GM12872 (cell line): ENCODE data around the gene RILP.

ENCODE experiments used
- TF ChIP-seq, protein P1 (sequence below): IDR thresholded peaks from 3 replicates; pipeline ENCODE4 v1.5.1; 2011; ENCODE audit warnings: low read depth, mild to moderate bottlenecking, low read length, moderate library complexity; ENCODE audit not compliant: insufficient read depth

RILP gene

DNA sequence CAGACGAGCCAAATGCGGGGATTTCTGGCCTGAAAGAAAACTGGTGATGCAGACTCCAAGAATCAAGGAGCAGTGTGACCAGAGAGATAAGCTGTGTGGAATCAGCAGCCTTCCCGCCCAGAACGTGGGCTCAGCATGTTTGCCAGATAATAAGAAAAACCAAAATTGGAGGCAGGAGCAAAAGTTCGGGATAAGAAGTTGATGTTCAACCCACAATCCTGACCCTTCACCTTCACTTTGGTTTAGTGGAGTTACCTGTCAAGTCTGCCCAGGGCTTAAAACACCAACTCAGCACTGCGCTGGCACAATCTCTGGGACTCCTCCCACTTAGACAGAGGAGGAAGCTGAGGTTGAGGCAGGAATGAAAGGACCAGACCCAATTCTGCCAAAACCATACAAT lies 24.1 kb downstream of the RILP start:
- TF ChIP-seq, protein P1, sequence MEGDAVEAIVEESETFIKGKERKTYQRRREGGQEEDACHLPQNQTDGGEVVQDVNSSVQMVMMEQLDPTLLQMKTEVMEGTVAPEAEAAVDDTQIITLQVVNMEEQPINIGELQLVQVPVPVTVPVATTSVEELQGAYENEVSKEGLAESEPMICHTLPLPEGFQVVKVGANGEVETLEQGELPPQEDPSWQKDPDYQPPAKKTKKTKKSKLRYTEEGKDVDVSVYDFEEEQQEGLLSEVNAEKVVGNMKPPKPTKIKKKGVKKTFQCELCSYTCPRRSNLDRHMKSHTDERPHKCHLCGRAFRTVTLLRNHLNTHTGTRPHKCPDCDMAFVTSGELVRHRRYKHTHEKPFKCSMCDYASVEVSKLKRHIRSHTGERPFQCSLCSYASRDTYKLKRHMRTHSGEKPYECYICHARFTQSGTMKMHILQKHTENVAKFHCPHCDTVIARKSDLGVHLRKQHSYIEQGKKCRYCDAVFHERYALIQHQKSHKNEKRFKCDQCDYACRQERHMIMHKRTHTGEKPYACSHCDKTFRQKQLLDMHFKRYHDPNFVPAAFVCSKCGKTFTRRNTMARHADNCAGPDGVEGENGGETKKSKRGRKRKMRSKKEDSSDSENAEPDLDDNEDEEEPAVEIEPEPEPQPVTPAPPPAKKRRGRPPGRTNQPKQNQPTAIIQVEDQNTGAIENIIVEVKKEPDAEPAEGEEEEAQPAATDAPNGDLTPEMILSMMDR, result no peak

DNA sequence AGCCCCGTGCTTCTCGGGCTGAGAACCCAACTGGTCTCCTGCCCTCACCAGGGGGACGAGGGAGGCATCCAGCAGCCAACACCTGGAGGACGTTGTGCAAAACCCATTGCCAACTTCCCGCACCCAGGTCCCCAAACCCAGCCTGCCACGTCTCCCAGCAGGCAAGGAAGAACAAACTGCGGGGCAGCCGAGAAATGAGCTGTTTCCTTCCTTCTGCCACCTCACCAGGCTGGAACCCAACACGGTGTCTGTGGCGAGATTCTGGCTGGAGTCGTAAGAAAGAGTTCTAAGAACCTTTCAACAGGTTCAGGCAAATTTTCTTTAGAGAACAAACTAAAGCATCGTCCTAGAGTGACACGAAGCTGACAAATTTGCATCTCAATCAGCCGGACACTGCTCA lies 24.6 kb downstream of the RILP start:
- TF ChIP-seq, protein P1, result no peak

DNA sequence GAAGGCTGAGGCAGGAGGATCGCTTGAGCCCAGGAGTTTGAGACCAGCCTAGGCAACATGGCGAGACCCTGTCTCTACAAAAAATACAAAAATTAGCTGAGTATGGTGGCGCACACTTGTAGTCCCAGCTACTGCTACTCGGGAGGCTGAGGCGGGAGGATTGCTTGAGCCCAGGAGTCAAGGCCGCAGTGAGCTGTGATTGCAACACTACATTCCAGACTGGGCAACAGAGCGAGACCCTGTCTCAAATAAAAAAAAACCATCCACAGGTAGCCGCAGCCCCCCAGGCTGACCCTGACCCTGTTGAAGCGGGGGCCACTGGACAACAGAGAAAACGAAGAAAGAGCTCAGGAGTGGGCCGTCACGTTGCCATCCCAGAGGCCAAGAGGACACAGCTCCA lies 25.0 kb downstream of the RILP start:
- TF ChIP-seq, protein P1, result no peak

DNA sequence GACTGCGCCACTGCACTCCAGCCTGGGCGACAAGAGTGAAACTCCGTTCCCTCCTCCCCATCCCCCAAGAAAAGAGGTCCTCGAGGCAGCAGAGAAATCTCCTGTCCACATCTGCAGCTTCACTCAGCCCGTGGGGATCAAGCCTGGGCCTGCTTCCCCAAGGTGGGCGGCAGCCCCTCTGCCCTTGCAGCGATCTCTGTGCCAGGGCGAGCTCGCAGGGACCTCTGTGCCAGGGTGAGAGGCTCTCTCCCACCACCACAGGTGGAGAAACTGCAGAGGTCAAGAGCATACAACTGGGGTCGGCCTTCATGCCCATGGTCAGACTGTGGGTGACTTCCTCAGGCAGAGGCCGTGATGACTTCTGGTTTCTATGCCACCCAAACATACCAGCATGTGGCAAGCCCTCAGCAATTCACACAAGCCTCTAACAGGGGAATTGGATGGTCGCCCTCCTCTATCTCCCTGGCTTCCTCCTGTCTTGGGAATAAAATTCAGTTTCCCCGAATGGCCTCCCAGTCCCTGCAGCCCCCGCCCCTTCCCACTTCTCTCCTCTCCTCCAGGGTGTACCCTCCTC lies 26.5 kb downstream of the RILP start:
- TF ChIP-seq, protein P1, result no peak

DNA sequence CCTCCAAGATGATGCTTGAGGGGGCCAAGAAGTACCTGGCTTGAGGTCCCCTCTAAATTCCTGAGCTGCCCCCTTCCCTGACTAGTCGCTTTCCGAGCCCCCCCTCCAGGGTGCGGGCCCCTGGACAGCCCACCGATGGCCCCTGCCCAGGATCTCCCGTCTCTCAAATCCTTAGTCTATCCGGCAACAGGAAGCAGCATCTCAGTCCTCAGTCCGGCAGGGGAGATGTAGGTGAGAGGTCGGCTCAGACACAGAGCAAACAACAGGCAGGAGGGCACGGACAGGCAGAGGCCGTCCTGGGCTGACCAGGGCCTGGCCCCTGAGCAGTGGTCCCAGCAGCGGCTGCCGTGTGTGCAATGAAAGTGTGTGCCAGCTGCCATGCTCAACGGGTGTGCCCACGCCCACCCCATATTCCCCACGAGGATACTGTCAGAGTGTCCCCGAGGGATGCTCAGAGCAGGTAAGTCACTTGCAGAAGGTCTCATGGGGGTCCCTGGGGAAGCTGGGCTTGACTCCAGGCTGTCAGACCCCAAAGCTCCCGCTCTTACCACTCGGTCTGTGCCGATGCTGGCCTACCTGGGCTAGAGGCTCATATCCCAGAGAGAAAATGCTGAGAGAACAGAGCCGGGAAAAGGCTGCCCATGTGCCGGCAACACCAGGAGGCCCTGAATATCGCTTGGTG lies 28.3 kb downstream of the RILP start:
- TF ChIP-seq, protein P1, result no peak

DNA sequence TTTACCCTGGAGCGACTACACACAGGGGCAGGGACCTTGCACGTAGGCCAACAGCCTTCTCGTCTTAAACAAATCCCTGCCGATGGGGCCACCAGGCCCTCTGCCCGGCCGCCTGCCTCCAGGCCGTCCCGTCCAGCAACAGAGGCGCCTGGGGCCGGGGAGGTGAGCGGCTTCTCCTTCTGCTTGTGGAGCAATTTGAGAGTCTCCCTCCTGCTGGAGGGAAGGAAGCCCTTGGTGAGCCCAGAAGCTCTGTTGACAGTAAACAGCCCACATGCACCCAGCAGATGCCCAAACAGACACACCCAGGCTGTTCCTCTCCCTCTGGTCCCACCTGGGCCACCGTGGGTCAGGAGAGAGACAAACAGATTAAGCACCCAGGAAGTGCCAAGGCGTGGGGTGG lies 29.2 kb downstream of the RILP start:
- TF ChIP-seq, protein P1, result no peak

DNA sequence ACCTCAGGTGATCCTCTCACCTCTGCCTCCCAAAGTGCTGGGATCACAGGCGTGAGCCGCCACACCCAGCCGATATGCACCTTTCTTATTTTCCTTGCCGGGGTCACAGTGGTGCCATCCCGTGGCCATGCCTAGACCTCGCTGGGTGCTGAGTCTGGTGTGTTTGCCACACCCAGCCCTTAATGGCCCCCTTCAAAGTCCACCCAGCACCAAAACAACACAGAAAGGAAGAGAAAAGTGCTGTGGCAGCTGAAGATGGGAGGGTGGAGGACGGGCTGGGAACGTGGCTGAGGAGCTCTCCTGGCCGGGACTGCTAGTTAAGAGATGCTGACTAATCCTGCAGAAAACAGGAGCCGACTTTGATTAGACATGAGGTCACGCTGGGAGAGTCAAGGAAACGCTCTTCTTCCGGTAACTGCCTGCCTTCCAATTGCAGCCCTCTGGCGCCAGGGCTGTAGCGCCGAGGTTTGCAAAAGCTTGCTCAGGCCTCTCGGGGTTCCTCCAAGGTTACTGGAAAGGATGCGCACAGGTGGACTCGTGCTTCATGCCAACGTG lies 32.0 kb downstream of the RILP start:
- TF ChIP-seq, protein P1, result no peak
